CD14-positive monocyte (primary cell): ENCODE measurements around the gene CDYL2. TPM values are rescaled to one million over a fixed set of nuclear protein-coding genes. Genes with fewer than 3 reads are reported as not detected.

ENCODE experiments used
- DNase-seq, 3 donors: peaks; one replicate each; pipeline ENCODE4 v3.0.0-alpha.2; 2011 to 2022
- H2AFZ ChIP-seq: 2 replicates; pipeline ENCODE4 v1.6.0; 2012; ENCODE audit warnings: mild to moderate bottlenecking, low read depth, low read length, inconsistent platforms; ENCODE audit not compliant: insufficient read depth, poor library complexity, severe bottlenecking
- H3K27ac ChIP-seq, 2 donors: 1 replicate in 1 of 2; 2 replicates in 1 of 2; pipeline ENCODE4 v1.5.1; 2012 to 2013; ENCODE audit warnings: low read length in 2 of 2, control low read depth in 1 of 2, inconsistent platforms in 1 of 2, low read depth in 1 of 2, mild to moderate bottlenecking in 1 of 2
- H3K27me3 ChIP-seq, 2 donors: one replicate each; pipeline versions ENCODE4 v1.6.0 to v1.6.1; 2011 to 2013; ENCODE audit warnings: low read length in 2 of 2; ENCODE audit not compliant: control insufficient read depth in 2 of 2, insufficient read depth in 2 of 2
- H3K36me3 ChIP-seq, 2 donors: replicated peaks in 1 of 2; 1 replicate in 1 of 2; 2 replicates in 1 of 2; pipeline versions ENCODE4 v1.5.1 to v1.6.1; 2012 to 2013; ENCODE audit warnings: low read length in 2 of 2, control low read depth in 1 of 2, inconsistent platforms in 1 of 2, mild to moderate bottlenecking in 1 of 2; ENCODE audit not compliant: insufficient read depth in 2 of 2, control insufficient read depth in 1 of 2
- H3K4me1 ChIP-seq, 2 donors: 1 replicate in 1 of 2; 2 replicates in 1 of 2; pipeline versions ENCODE4 v1.5.1 to v1.6.1; 2012 to 2013; ENCODE audit warnings: low read length in 2 of 2, control low read depth in 1 of 2, inconsistent platforms in 1 of 2, mild to moderate bottlenecking in 1 of 2, moderate library complexity in 1 of 2; ENCODE audit not compliant: insufficient read depth in 2 of 2, control insufficient read depth in 1 of 2
- H3K4me2 ChIP-seq: replicated peaks from 2 replicates; pipeline ENCODE3; 2012; ENCODE audit warnings: low read length, moderate library complexity, mild to moderate bottlenecking; ENCODE audit not compliant: poor library complexity, severe bottlenecking; ENCODE audit errors: extremely low read depth
- H3K4me3 ChIP-seq, 3 experiments: fragments of 200-600 bp in 1 of 3; sonication (generic) in 1 of 3; replicated peaks in 1 of 3; 1 replicate in 2 of 3; 2 replicates in 1 of 3; pipeline ENCODE4 v1.5.1; 2011 to 2013; ENCODE audit warnings: low read length in 3 of 3, mild to moderate bottlenecking in 3 of 3, control low read depth in 2 of 3, low read depth in 2 of 3, inconsistent platforms in 1 of 3, moderate library complexity in 1 of 3
- H3K79me2 ChIP-seq: 2 replicates; pipeline ENCODE4 v1.6.0; 2012; ENCODE audit warnings: mild to moderate bottlenecking, control low read depth, inconsistent platforms, low read length, moderate library complexity; ENCODE audit not compliant: insufficient read depth
- H3K9ac ChIP-seq: 2 replicates; pipeline ENCODE4 v1.6.0; 2017; ENCODE audit warnings: low read length, mild to moderate bottlenecking; ENCODE audit not compliant: insufficient read depth, poor library complexity, severe bottlenecking
- H3K9me3 ChIP-seq, 2 donors: replicated peaks in 1 of 2; 1 replicate in 1 of 2; 2 replicates in 1 of 2; pipeline versions ENCODE4 v1.5.1 to v1.6.1; 2012 to 2013; ENCODE audit warnings: low read length in 2 of 2, control low read depth in 1 of 2; ENCODE audit not compliant: control insufficient read depth in 1 of 2, insufficient read depth in 1 of 2
- H4K20me1 ChIP-seq: 2 replicates; pipeline ENCODE4 v1.6.0; 2012; ENCODE audit warnings: mild to moderate bottlenecking, low read length, control low read depth, moderate library complexity; ENCODE audit not compliant: insufficient read depth
- H3K27ac Mint-ChIP-seq, 7 donors: one replicate each; pipeline ENCODE4 v1.8.0; 2020; ENCODE audit warnings: mild to moderate bottlenecking in 7 of 7, mixed read lengths in 7 of 7, moderate library complexity in 6 of 7, inconsistent platforms in 2 of 7
- H3K27me3 Mint-ChIP-seq, 3 donors: one replicate each; pipeline ENCODE4 v1.8.0; 2021 to 2022; ENCODE audit warnings: low read depth in 3 of 3, mild to moderate bottlenecking in 3 of 3, mixed read lengths in 3 of 3, moderate library complexity in 3 of 3, inconsistent platforms in 1 of 3
- H3K36me3 Mint-ChIP-seq, 2 donors: one replicate each; pipeline ENCODE4 v1.8.0; 2020; ENCODE audit warnings: mixed read lengths in 2 of 2, inconsistent platforms in 1 of 2, mild to moderate bottlenecking in 1 of 2
- H3K4me1 Mint-ChIP-seq: one replicate; pipeline ENCODE4 v1.8.0; 2020; ENCODE audit warnings: mild to moderate bottlenecking, mixed read lengths
- H3K4me3 Mint-ChIP-seq, 2 donors: one replicate each; pipeline ENCODE4 v1.8.0; 2020; ENCODE audit warnings: mild to moderate bottlenecking in 2 of 2, mixed read lengths in 2 of 2, moderate library complexity in 1 of 2
- H3K9me3 Mint-ChIP-seq, 7 donors: one replicate each; pipeline ENCODE4 v1.8.0; 2020 to 2022; ENCODE audit warnings: mixed read lengths in 7 of 7, mild to moderate bottlenecking in 6 of 7, moderate library complexity in 6 of 7, inconsistent platforms in 2 of 7
- CTCF ChIP-seq: fragments of 200-600 bp; IDR thresholded peaks from one replicate; pipeline ENCODE4 v1.8.0; 2022; ENCODE audit warnings: antibody characterized with exemption, mild to moderate bottlenecking
- WGBS: methylation state at CpG from one replicate; pipeline ENCODE4 v1.1.5; 2013; ENCODE audit warnings: missing lambda C conversion rate; ENCODE audit not compliant: insufficient coverage; 5-methylcytosine and 5-hydroxymethylcytosine counted together
- intact Hi-C, 2 donors: fragments of 100-400 bp; cut with micrococcal nuclease; formaldehyde crosslinking; loops; one replicate each; pipeline versions ENCODE4 v1.15.0 to v1.15.1; 2023
- polyA plus RNA-seq, 3 donors: library from polyadenylated mRNA; depleted of rRNA in 1 of 3; unstranded in 2 of 3; stranded (reverse) in 1 of 3; fragments of 300-500 nt in 2 of 3; fragments of >200 nt in 1 of 3; fragmentation: Illumina TruSeq in 2 of 3; gene quantifications; 1 replicate in 2 of 3; 2 replicates in 1 of 3; pipeline ENCODE4 v1.2.3, GENCODE V29; 2012 to 2021

CDYL2 gene
- polyA plus RNA-seq, 3 donors, result 0.42 to 2.6 (median 0.93) TPM

- no peak for DNase-seq
- H3K4me3 ChIP-seq, result no peak overlapping the region
- peaks cover 1 to 5% (median 2%) of the 10 kb centered on the region in 3 donors for H3K27me3 Mint-ChIP-seq
These were observed 230.7 kb downstream of the CDYL2 start for GRCh38 chr16:80573700-80574120.

DNA sequence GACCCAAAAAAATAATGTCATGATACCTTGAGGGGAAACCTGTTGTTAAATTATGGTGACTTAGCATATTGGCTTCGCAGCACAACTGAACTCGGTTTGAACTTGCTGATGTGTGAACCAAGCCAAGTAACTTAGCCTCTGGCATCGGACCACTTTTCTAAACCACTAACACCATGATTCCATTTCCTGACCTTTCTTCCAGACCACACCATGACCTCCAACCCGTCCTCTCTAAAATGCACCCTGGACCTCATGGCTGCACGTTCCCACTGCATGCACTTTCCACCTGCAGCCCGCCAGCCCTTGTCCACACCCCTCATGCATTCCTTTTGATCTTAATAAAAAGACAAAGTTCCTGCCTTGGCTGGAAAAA, 234.3 kb downstream of the CDYL2 start:
- Mint-ChIP-seq H3K27me3 (peaks cover 2 to 6% (median 4%) of the 10 kb centered on the region in 3 donors), H3K9me3 (peaks cover 0 to 9% (median 3%) of the 10 kb centered on the region in 7 donors), H3K4me1 (no peaks in the 10 kb centered on the region), H3K36me3 (no peaks in the 10 kb centered on the region), H3K27ac (peak overlapping the region in 1 of 7 donors; percentile 27), H3K4me3 (no peak overlapping the region)
- intact Hi-C loops, result no loop called here
- WGBS, result 33% methylated on average over 6 of the region's 6 CpGs
- TF ChIP-seq CTCF, result no peak
- H3K9me3 ChIP-seq, result no peaks in the 10 kb centered on the region
- no peak overlapping the region for H3K4me2 ChIP-seq
- H3K27me3 ChIP-seq, result no peaks in the 10 kb centered on the region
- H2AFZ ChIP-seq, result no peak overlapping the region
- H3K36me3 ChIP-seq, result no peaks in the 10 kb centered on the region
- no peak for DNase-seq
- H3K79me2 ChIP-seq, result no peaks in the 10 kb centered on the region
- H4K20me1 ChIP-seq, result no peaks in the 10 kb centered on the region
- no peak overlapping the region for H3K27ac ChIP-seq
- H3K9ac ChIP-seq, result no peak overlapping the region
- no peaks in the 10 kb centered on the region for H3K4me1 ChIP-seq
- no peak overlapping the region for H3K4me3 ChIP-seq

More at GRCh38 chr16:80573700-80574120, 230.7 kb downstream of the CDYL2 start:
- Histone ChIP-seq H3K27ac (no peak overlapping the region), H3K36me3 (no peaks in the 10 kb centered on the region), H3K27me3 (no peaks in the 10 kb centered on the region), H3K9me3 (no peaks in the 10 kb centered on the region), H2AFZ (no peak overlapping the region), H3K4me1 (no peaks in the 10 kb centered on the region), H3K4me2 (no peak overlapping the region), H3K9ac (no peak overlapping the region), H4K20me1 (no peaks in the 10 kb centered on the region), H3K79me2 (no peaks in the 10 kb centered on the region)
- TF ChIP-seq CTCF, result no peak
- Mint-ChIP-seq H3K36me3 (no peaks in the 10 kb centered on the region), H3K9me3 (peaks cover 0 to 8% (median 4%) of the 10 kb centered on the region in 7 donors), H3K27ac (no peak overlapping the region), H3K4me3 (no peak overlapping the region), H3K4me1 (no peaks in the 10 kb centered on the region)
- 100% methylated on average over 2 of the region's 6 CpGs for WGBS
- intact Hi-C loops, result no loop called here
